CD14-positive monocyte (primary cell): ENCODE results near the gene NID2. TPM values are rescaled to one million over a fixed set of nuclear protein-coding genes. Genes with fewer than 3 reads are reported as not detected.

Experiments used
- DNase-seq, 3 donors: peaks; one replicate each; pipeline ENCODE4 v3.0.0-alpha.2; 2011 to 2022
- H2AFZ ChIP-seq: 2 replicates; pipeline ENCODE4 v1.6.0; 2012; ENCODE audit warnings: mild to moderate bottlenecking, low read depth, low read length, inconsistent platforms; ENCODE audit not compliant: insufficient read depth, poor library complexity, severe bottlenecking
- H3K27ac ChIP-seq, 2 donors: 1 replicate in 1 of 2; 2 replicates in 1 of 2; pipeline ENCODE4 v1.5.1; 2012 to 2013; ENCODE audit warnings: low read length in 2 of 2, control low read depth in 1 of 2, inconsistent platforms in 1 of 2, low read depth in 1 of 2, mild to moderate bottlenecking in 1 of 2
- H3K27me3 ChIP-seq, 2 donors: one replicate each; pipeline versions ENCODE4 v1.6.0 to v1.6.1; 2011 to 2013; ENCODE audit warnings: low read length in 2 of 2; ENCODE audit not compliant: control insufficient read depth in 2 of 2, insufficient read depth in 2 of 2
- H3K36me3 ChIP-seq, 2 donors: replicated peaks in 1 of 2; 1 replicate in 1 of 2; 2 replicates in 1 of 2; pipeline versions ENCODE4 v1.5.1 to v1.6.1; 2012 to 2013; ENCODE audit warnings: low read length in 2 of 2, control low read depth in 1 of 2, inconsistent platforms in 1 of 2, mild to moderate bottlenecking in 1 of 2; ENCODE audit not compliant: insufficient read depth in 2 of 2, control insufficient read depth in 1 of 2
- H3K4me1 ChIP-seq, 2 donors: 1 replicate in 1 of 2; 2 replicates in 1 of 2; pipeline versions ENCODE4 v1.5.1 to v1.6.1; 2012 to 2013; ENCODE audit warnings: low read length in 2 of 2, control low read depth in 1 of 2, inconsistent platforms in 1 of 2, mild to moderate bottlenecking in 1 of 2, moderate library complexity in 1 of 2; ENCODE audit not compliant: insufficient read depth in 2 of 2, control insufficient read depth in 1 of 2
- H3K4me2 ChIP-seq: replicated peaks from 2 replicates; pipeline ENCODE3; 2012; ENCODE audit warnings: low read length, moderate library complexity, mild to moderate bottlenecking; ENCODE audit not compliant: poor library complexity, severe bottlenecking; ENCODE audit errors: extremely low read depth
- H3K4me3 ChIP-seq, 3 experiments: fragments of 200-600 bp in 1 of 3; sonication (generic) in 1 of 3; replicated peaks in 1 of 3; 1 replicate in 2 of 3; 2 replicates in 1 of 3; pipeline ENCODE4 v1.5.1; 2011 to 2013; ENCODE audit warnings: low read length in 3 of 3, mild to moderate bottlenecking in 3 of 3, control low read depth in 2 of 3, low read depth in 2 of 3, inconsistent platforms in 1 of 3, moderate library complexity in 1 of 3
- H3K79me2 ChIP-seq: 2 replicates; pipeline ENCODE4 v1.6.0; 2012; ENCODE audit warnings: mild to moderate bottlenecking, control low read depth, inconsistent platforms, low read length, moderate library complexity; ENCODE audit not compliant: insufficient read depth
- H3K9ac ChIP-seq: 2 replicates; pipeline ENCODE4 v1.6.0; 2017; ENCODE audit warnings: low read length, mild to moderate bottlenecking; ENCODE audit not compliant: insufficient read depth, poor library complexity, severe bottlenecking
- H3K9me3 ChIP-seq, 2 donors: replicated peaks in 1 of 2; 1 replicate in 1 of 2; 2 replicates in 1 of 2; pipeline versions ENCODE4 v1.5.1 to v1.6.1; 2012 to 2013; ENCODE audit warnings: low read length in 2 of 2, control low read depth in 1 of 2; ENCODE audit not compliant: control insufficient read depth in 1 of 2, insufficient read depth in 1 of 2
- H4K20me1 ChIP-seq: 2 replicates; pipeline ENCODE4 v1.6.0; 2012; ENCODE audit warnings: mild to moderate bottlenecking, low read length, control low read depth, moderate library complexity; ENCODE audit not compliant: insufficient read depth
- H3K27ac Mint-ChIP-seq, 7 donors: one replicate each; pipeline ENCODE4 v1.8.0; 2020; ENCODE audit warnings: mild to moderate bottlenecking in 7 of 7, mixed read lengths in 7 of 7, moderate library complexity in 6 of 7, inconsistent platforms in 2 of 7
- H3K27me3 Mint-ChIP-seq, 3 donors: one replicate each; pipeline ENCODE4 v1.8.0; 2021 to 2022; ENCODE audit warnings: low read depth in 3 of 3, mild to moderate bottlenecking in 3 of 3, mixed read lengths in 3 of 3, moderate library complexity in 3 of 3, inconsistent platforms in 1 of 3
- H3K36me3 Mint-ChIP-seq, 2 donors: one replicate each; pipeline ENCODE4 v1.8.0; 2020; ENCODE audit warnings: mixed read lengths in 2 of 2, inconsistent platforms in 1 of 2, mild to moderate bottlenecking in 1 of 2
- H3K4me1 Mint-ChIP-seq: one replicate; pipeline ENCODE4 v1.8.0; 2020; ENCODE audit warnings: mild to moderate bottlenecking, mixed read lengths
- H3K4me3 Mint-ChIP-seq, 2 donors: one replicate each; pipeline ENCODE4 v1.8.0; 2020; ENCODE audit warnings: mild to moderate bottlenecking in 2 of 2, mixed read lengths in 2 of 2, moderate library complexity in 1 of 2
- H3K9me3 Mint-ChIP-seq, 7 donors: one replicate each; pipeline ENCODE4 v1.8.0; 2020 to 2022; ENCODE audit warnings: mixed read lengths in 7 of 7, mild to moderate bottlenecking in 6 of 7, moderate library complexity in 6 of 7, inconsistent platforms in 2 of 7
- CTCF ChIP-seq: fragments of 200-600 bp; IDR thresholded peaks from one replicate; pipeline ENCODE4 v1.8.0; 2022; ENCODE audit warnings: antibody characterized with exemption, mild to moderate bottlenecking
- WGBS: methylation state at CpG from one replicate; pipeline ENCODE4 v1.1.5; 2013; ENCODE audit warnings: missing lambda C conversion rate; ENCODE audit not compliant: insufficient coverage; 5-methylcytosine and 5-hydroxymethylcytosine counted together
- intact Hi-C, 2 donors: fragments of 100-400 bp; cut with micrococcal nuclease; formaldehyde crosslinking; loops; one replicate each; pipeline versions ENCODE4 v1.15.0 to v1.15.1; 2023
- polyA minus RNA-seq: library from RNA; depleted of rRNA, polyadenylated mRNA; stranded (reverse); fragments of >200 nt; gene quantifications from 2 replicates; pipeline ENCODE4 v1.2.3, GENCODE V29; 2012
- polyA plus RNA-seq, 3 donors: library from polyadenylated mRNA; depleted of rRNA in 1 of 3; unstranded in 2 of 3; stranded (reverse) in 1 of 3; fragments of 300-500 nt in 2 of 3; fragments of >200 nt in 1 of 3; fragmentation: Illumina TruSeq in 2 of 3; gene quantifications; 1 replicate in 2 of 3; 2 replicates in 1 of 3; pipeline ENCODE4 v1.2.3, GENCODE V29; 2012 to 2021
- total RNA-seq, 12 experiments: library from RNA in 1 of 12; stranded (reverse) in 1 of 12; fragments of 120-200 nt in 1 of 12; gene quantifications; one replicate each; pipeline ENCODE4 v1.2.4 and lab custom pipeline; 2013 to 2026; ENCODE audit warnings: mixed read lengths in 6 of 12, inconsistent platforms in 1 of 12

The NID2 gene
- total RNA-seq (2013) = 0.17 TPM
- not detected for polyA plus RNA-seq
- not detected in 2 replicates for polyA minus RNA-seq
- total RNA-seq (lab: John Stamatoyannopoulos, UW) = 0 to 2.1 (median 0.12) reads per million in 11 experiments

GRCh38 chr14:52068615-52069306 is at the start of gene NID2:
NID2 (minus strand) TSS chr14:52069059; CDS start chr14:52068994, 65 bp downstream.
- peaks cover 0 to 7% (median 2%) of the 10 kb centered on the region in 7 donors for H3K9me3 Mint-ChIP-seq

More at GRCh38 chr14:52068615-52069306, at the start of gene NID2:
- peaks cover 57 to 67% of the 10 kb centered on the region in 2 donors for H3K27me3 ChIP-seq
- no peaks in the 10 kb centered on the region for H4K20me1 ChIP-seq
- Mint-ChIP-seq H3K27ac (no peak within 1 kb of the TSS), H3K4me1 (peaks cover 13% of the 10 kb centered on the region), H3K27me3 (peaks cover 47 to 63% (median 54%) of the 10 kb centered on the region in 3 donors), H3K4me3 (peak within 1 kb of the TSS; percentile 53 to 77), H3K36me3 (peaks cover 2 to 3% of the 10 kb centered on the region in 2 donors)
- peak within 1 kb of the TSS; percentile 46 for H3K4me2 ChIP-seq
- no peak for TF ChIP-seq CTCF
- no peak within 1 kb of the TSS for H2AFZ ChIP-seq
- intact Hi-C loops = no loop called here
- peaks cover 8 to 24% of the 10 kb centered on the region in 2 donors for H3K9me3 ChIP-seq
- no peak within 1 kb of the TSS for H3K27ac ChIP-seq
- no peaks in the 10 kb centered on the region for H3K79me2 ChIP-seq
- no peak within 1 kb of the TSS for H3K4me3 ChIP-seq
- no peak for DNase-seq
- H3K36me3 ChIP-seq = no peaks in the 10 kb centered on the region
- peak within 1 kb of the TSS; percentile 4 for H3K9ac ChIP-seq
- under 1% methylated on average over 57 of the region's 57 CpGs for WGBS
- peaks cover 7 to 11% of the 10 kb centered on the region in 2 donors for H3K4me1 ChIP-seq
